CD4-positive, alpha-beta memory T cell (primary cell): ENCODE results near the gene MRPL22. TPM values are rescaled to one million over a fixed set of nuclear protein-coding genes. Genes with fewer than 3 reads are reported as not detected.

Experiments used
- CTCF ChIA-PET: fragments of 350-600 bp; sonication (Branson Sonifier 250); formaldehyde crosslinking; loops from one replicate; lab custom pipeline; 2021; ENCODE audit warnings: inconsistent platforms; ENCODE audit not compliant: partially characterized antibody; lab: Charles Lee
- POLR2A ChIA-PET: fragments of 350-600 bp; sonication (Branson Sonifier 250); formaldehyde crosslinking; loops from one replicate; lab custom pipeline; 2021; ENCODE audit not compliant: partially characterized antibody; lab: Charles Lee
- DNase-seq, 5 donors: peaks; one replicate each; pipeline versions ENCODE4 v3.0.0 to v3.0.0-alpha.2; 2020 to 2022; ENCODE audit warnings: mixed read lengths in 1 of 5
- H3K27ac ChIP-seq: one replicate; pipeline ENCODE4 v1.7.0; 2013; ENCODE audit warnings: low read depth, low read length
- H3K27me3 ChIP-seq: 2 replicates; pipeline ENCODE4 v1.7.0; 2013; ENCODE audit warnings: mild to moderate bottlenecking, low read length, moderate library complexity; ENCODE audit not compliant: insufficient read depth
- H3K36me3 ChIP-seq: 2 replicates; pipeline ENCODE4 v1.7.0; 2013; ENCODE audit warnings: mild to moderate bottlenecking, low read length, moderate library complexity; ENCODE audit not compliant: insufficient read depth
- H3K4me1 ChIP-seq: 2 replicates; pipeline ENCODE4 v1.7.0; 2013; ENCODE audit warnings: mild to moderate bottlenecking, low read length, moderate library complexity; ENCODE audit not compliant: insufficient read depth
- H3K4me3 ChIP-seq, 2 donors: one replicate each; pipeline ENCODE4 v1.7.0; 2013; ENCODE audit warnings: low read length in 2 of 2, mild to moderate bottlenecking in 1 of 2
- H3K9me3 ChIP-seq, 2 donors: one replicate each; pipeline ENCODE4 v1.7.0; 2013; ENCODE audit warnings: low read length in 2 of 2, control low read depth in 1 of 2; ENCODE audit not compliant: control insufficient read depth in 1 of 2
- H3K27ac Mint-ChIP-seq, 7 donors: one replicate each; pipeline ENCODE4 v1.8.0; 2020 to 2021; ENCODE audit warnings: mixed read lengths in 7 of 7, mild to moderate bottlenecking in 6 of 7, inconsistent platforms in 3 of 7, moderate library complexity in 3 of 7
- H3K27me3 Mint-ChIP-seq, 2 donors: one replicate each; pipeline ENCODE4 v1.8.0; 2020 to 2021; ENCODE audit warnings: mixed read lengths in 2 of 2
- H3K36me3 Mint-ChIP-seq, 2 donors: one replicate each; pipeline ENCODE4 v1.8.0; 2020 to 2021; ENCODE audit warnings: mixed read lengths in 2 of 2, inconsistent platforms in 1 of 2, mild to moderate bottlenecking in 1 of 2
- H3K4me1 Mint-ChIP-seq, 4 donors: one replicate each; pipeline ENCODE4 v1.8.0; 2020 to 2021; ENCODE audit warnings: mixed read lengths in 4 of 4, mild to moderate bottlenecking in 1 of 4
- H3K4me3 Mint-ChIP-seq, 8 donors: one replicate each; pipeline ENCODE4 v1.8.0; 2020 to 2021; ENCODE audit warnings: mixed read lengths in 8 of 8, mild to moderate bottlenecking in 7 of 8, moderate library complexity in 6 of 8, inconsistent platforms in 3 of 8
- H3K9me3 Mint-ChIP-seq, 8 donors: one replicate each; pipeline ENCODE4 v1.8.0; 2020 to 2021; ENCODE audit warnings: mixed read lengths in 8 of 8, mild to moderate bottlenecking in 5 of 8, inconsistent platforms in 3 of 8, moderate library complexity in 1 of 8
- intact Hi-C: fragments of 100-400 bp; cut with micrococcal nuclease; formaldehyde crosslinking; loops from one replicate; pipeline ENCODE4 v1.15.1; 2023
- polyA plus RNA-seq, 2 donors: library from polyadenylated mRNA; unstranded; fragments of 300-500 nt; fragmentation: Illumina TruSeq; gene quantifications; one replicate each; pipeline ENCODE4 v1.2.3, GENCODE V29; 2021
- total RNA-seq, 2 experiments: library from RNA; stranded (reverse); gene quantifications; one replicate each; pipeline ENCODE4 v1.2.3, GENCODE V29; 2021

MRPL22 gene
- total and polyA plus RNA-seq, 4 experiments from 2014 or later, result 28.0 to 101 (median 65.1) TPM

GRCh38 chr5:154956712-154957111 lies 15.8 kb downstream of the MRPL22 start:
- ChIA-PET POLR2A (no interaction called here), CTCF (no interaction called here)
- H3K9me3 Mint-ChIP-seq, result no peaks in the 10 kb centered on the region
- peaks cover 16 to 42% of the 10 kb centered on the region in 2 donors for H3K36me3 Mint-ChIP-seq
- no peaks in the 10 kb centered on the region for H3K27me3 Mint-ChIP-seq
- no peak overlapping the region for H3K4me3 Mint-ChIP-seq
- Histone ChIP-seq H3K27ac (no peak overlapping the region), H3K4me1 (no peaks in the 10 kb centered on the region), H3K9me3 (no peaks in the 10 kb centered on the region), H3K4me3 (no peak overlapping the region), H3K27me3 (no peaks in the 10 kb centered on the region), H3K36me3 (peaks cover 32% of the 10 kb centered on the region)
- intact Hi-C loops, result no loop called here
- no peak overlapping the region for H3K27ac Mint-ChIP-seq
- peaks cover 0 to 4% (median 1%) of the 10 kb centered on the region in 4 donors for H3K4me1 Mint-ChIP-seq
- no peak for DNase-seq

DNA sequence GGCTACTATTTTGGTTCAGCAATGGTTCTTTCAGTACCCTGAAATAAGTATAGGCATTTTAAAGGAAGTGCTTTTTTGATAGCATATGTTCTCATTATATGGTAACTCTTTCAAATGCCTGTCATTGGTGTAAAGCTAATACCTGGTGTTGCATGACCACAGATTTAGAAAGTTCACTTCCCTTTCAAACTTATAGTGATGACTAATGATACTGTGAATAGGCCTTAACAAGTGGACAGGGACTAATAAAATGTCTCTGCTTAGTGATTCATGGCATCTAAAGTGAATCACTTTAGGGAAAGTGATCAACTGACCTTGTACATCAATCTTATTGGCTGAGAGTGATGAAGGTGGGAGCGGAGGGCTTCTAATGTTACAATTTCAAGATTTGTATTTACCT lies 21.6 kb downstream of the MRPL22 start:
- Histone ChIP-seq H3K4me3 (no peak overlapping the region), H3K27me3 (no peaks in the 10 kb centered on the region), H3K36me3 (peaks cover 45% of the 10 kb centered on the region), H3K9me3 (no peaks in the 10 kb centered on the region), H3K27ac (no peak overlapping the region), H3K4me1 (no peaks in the 10 kb centered on the region)
- H3K4me3 Mint-ChIP-seq, result no peak overlapping the region
- ChIA-PET CTCF (no interaction called here), POLR2A (no interaction called here)
- H3K9me3 Mint-ChIP-seq, result no peaks in the 10 kb centered on the region
- H3K27me3 Mint-ChIP-seq, result no peaks in the 10 kb centered on the region
- no peak for DNase-seq
- intact Hi-C loops, result no loop called here
- no peak overlapping the region for H3K27ac Mint-ChIP-seq
- H3K4me1 Mint-ChIP-seq, result peaks cover 0 to 6% (median 2%) of the 10 kb centered on the region in 4 donors
- peaks cover 39 to 63% of the 10 kb centered on the region in 2 donors for H3K36me3 Mint-ChIP-seq

- H3K9me3 ChIP-seq, result no peaks in the 10 kb centered on the region
- H3K36me3 Mint-ChIP-seq, result peaks cover 48 to 71% of the 10 kb centered on the region in 2 donors
- peaks cover 0 to 6% (median 2%) of the 10 kb centered on the region in 4 donors for H3K4me1 Mint-ChIP-seq
- ChIA-PET POLR2A (no interaction called here), CTCF (no interaction called here)
- no peaks in the 10 kb centered on the region for H3K9me3 Mint-ChIP-seq
- no peak for DNase-seq
- H3K27ac Mint-ChIP-seq, result no peak overlapping the region
- H3K27ac ChIP-seq, result no peak overlapping the region
- H3K4me3 Mint-ChIP-seq, result no peak overlapping the region
- H3K4me3 ChIP-seq, result no peak overlapping the region
- H3K27me3 ChIP-seq, result no peaks in the 10 kb centered on the region
- intact Hi-C loops, result no loop called here
- peaks cover 35% of the 10 kb centered on the region for H3K36me3 ChIP-seq
- no peaks in the 10 kb centered on the region for H3K4me1 ChIP-seq
- H3K27me3 Mint-ChIP-seq, result no peaks in the 10 kb centered on the region
Observed at GRCh38 chr5:154966081-154966841, 25.4 kb downstream of the MRPL22 start.

GRCh38 chr5:154966874-154967273 lies 26.0 kb downstream of the MRPL22 start:
- Mint-ChIP-seq H3K36me3 (peaks cover 46 to 69% of the 10 kb centered on the region in 2 donors), H3K9me3 (no peaks in the 10 kb centered on the region), H3K27me3 (no peaks in the 10 kb centered on the region), H3K27ac (no peak overlapping the region), H3K4me1 (peaks cover 0 to 6% (median 2%) of the 10 kb centered on the region in 4 donors), H3K4me3 (no peak overlapping the region)
- ChIA-PET CTCF (no interaction called here), POLR2A (no interaction called here)
- Histone ChIP-seq H3K27ac (no peak overlapping the region), H3K27me3 (no peaks in the 10 kb centered on the region), H3K4me1 (no peaks in the 10 kb centered on the region), H3K9me3 (no peaks in the 10 kb centered on the region), H3K36me3 (peaks cover 30% of the 10 kb centered on the region), H3K4me3 (no peak overlapping the region)
- no peak for DNase-seq
- intact Hi-C loops, result no loop called here

DNA sequence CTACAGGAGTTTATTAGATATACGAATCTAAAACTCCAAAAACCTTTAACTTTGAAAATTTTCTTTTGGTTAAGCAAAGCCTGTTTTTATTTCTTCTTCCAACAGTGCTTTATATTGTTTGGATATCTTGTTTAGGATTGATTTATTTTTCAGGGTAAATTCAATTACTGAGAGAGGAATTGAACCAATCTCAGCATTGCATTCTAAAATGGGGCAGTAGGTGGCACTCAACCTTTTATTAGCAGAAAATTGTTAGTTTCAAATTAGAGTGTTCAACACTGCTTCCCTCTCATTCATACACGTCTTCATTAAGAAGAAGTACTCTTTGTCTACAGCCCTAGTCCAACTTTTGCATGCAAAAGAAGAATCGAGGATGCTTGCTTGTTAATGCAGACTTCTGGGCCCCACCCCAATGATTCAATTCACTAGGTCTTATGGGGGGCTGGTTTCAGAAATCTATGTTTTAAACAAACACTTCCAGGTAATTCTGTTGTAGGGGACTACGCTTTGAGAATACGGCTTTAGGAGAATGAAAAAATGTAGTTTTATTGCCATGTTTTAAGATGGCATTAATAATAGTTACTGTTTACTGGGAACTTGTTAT lies 26.6 kb downstream of the MRPL22 start:
- peaks cover 45 to 66% of the 10 kb centered on the region in 2 donors for H3K36me3 Mint-ChIP-seq
- intact Hi-C loops, result no loop called here
- Histone ChIP-seq H3K27ac (no peak overlapping the region), H3K36me3 (peaks cover 29% of the 10 kb centered on the region), H3K9me3 (no peaks in the 10 kb centered on the region), H3K27me3 (no peaks in the 10 kb centered on the region), H3K4me3 (no peak overlapping the region), H3K4me1 (no peaks in the 10 kb centered on the region)
- H3K4me3 Mint-ChIP-seq, result no peak overlapping the region
- H3K9me3 Mint-ChIP-seq, result no peaks in the 10 kb centered on the region
- no peaks in the 10 kb centered on the region for H3K27me3 Mint-ChIP-seq
- DNase-seq, result no peak
- peaks cover 0 to 6% (median 2%) of the 10 kb centered on the region in 4 donors for H3K4me1 Mint-ChIP-seq
- H3K27ac Mint-ChIP-seq, result no peak overlapping the region
- POLR2A ChIA-PET, result no interaction called here
- CTCF ChIA-PET, result interaction anchor here (1.0 kb wide), 1 partner anchor 9 kb away, joined by 3 read pairs; no protein-coding TSS in a partner anchor

DNA sequence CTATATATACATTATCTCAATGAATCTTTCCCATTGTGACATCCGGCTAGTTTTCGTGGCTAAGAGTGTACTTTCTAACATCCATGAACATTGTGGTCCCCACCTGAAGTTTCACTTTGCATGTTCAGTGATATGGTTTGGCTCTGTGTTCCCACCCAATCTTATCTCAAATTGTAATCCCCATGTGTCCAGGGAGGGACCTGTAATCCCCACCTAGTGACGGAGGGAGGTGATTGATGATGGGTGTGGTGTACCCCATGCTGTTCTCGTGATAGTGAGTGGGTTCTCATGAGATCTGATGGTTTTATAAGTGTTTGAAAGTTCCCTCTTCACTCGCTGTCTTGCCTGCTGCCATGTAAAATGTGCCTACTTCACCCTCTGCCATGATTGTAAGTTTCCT lies 28.1 kb downstream of the MRPL22 start:
- Histone ChIP-seq H3K4me1 (no peaks in the 10 kb centered on the region), H3K36me3 (peaks cover 22% of the 10 kb centered on the region), H3K27ac (no peak overlapping the region), H3K9me3 (no peaks in the 10 kb centered on the region), H3K27me3 (no peaks in the 10 kb centered on the region), H3K4me3 (no peak overlapping the region)
- H3K27ac Mint-ChIP-seq, result no peak overlapping the region
- H3K4me1 Mint-ChIP-seq, result peaks cover 0 to 6% (median 0%) of the 10 kb centered on the region in 4 donors
- peaks cover 38 to 59% of the 10 kb centered on the region in 2 donors for H3K36me3 Mint-ChIP-seq
- ChIA-PET CTCF (interaction anchor here (0.9 kb wide), 1 partner anchor 23 kb away, joined by 3 read pairs; no protein-coding TSS in a partner anchor), POLR2A (no interaction called here)
- H3K4me3 Mint-ChIP-seq, result no peak overlapping the region
- no peaks in the 10 kb centered on the region for H3K9me3 Mint-ChIP-seq
- H3K27me3 Mint-ChIP-seq, result no peaks in the 10 kb centered on the region
- DNase-seq, result no peak
- intact Hi-C loops, result no loop called here

- intact Hi-C loops, result no loop called here
Observed at GRCh38 chr5:154970759-154971158, 29.9 kb downstream of the MRPL22 start.

More at GRCh38 chr5:154970759-154971158, 29.9 kb downstream of the MRPL22 start:
- Histone ChIP-seq H3K4me3 (no peak overlapping the region), H3K9me3 (no peaks in the 10 kb centered on the region), H3K36me3 (peaks cover 22% of the 10 kb centered on the region), H3K27ac (no peak overlapping the region), H3K27me3 (no peaks in the 10 kb centered on the region), H3K4me1 (no peaks in the 10 kb centered on the region)
- H3K27me3 Mint-ChIP-seq, result no peaks in the 10 kb centered on the region
- peaks cover 0 to 4% (median 0%) of the 10 kb centered on the region in 8 donors for H3K9me3 Mint-ChIP-seq
- POLR2A ChIA-PET, result no interaction called here
- H3K36me3 Mint-ChIP-seq, result peaks cover 38 to 48% of the 10 kb centered on the region in 2 donors
- H3K27ac Mint-ChIP-seq, result no peak overlapping the region
- H3K4me1 Mint-ChIP-seq, result no peaks in the 10 kb centered on the region
- no peak for DNase-seq
- H3K4me3 Mint-ChIP-seq, result no peak overlapping the region
- CTCF ChIA-PET, result no interaction called here
